Fibroblast of the aortic adventitia (primary cell): ENCODE data around the gene PPIL1. TPM values are rescaled to one million over a fixed set of nuclear protein-coding genes. Genes with fewer than 3 reads are reported as not detected.
"Not testable (repeated sequence)": the region's sequence is repeated elsewhere in the genome, so short reads cannot be mapped to it uniquely, and the experiment has no call there.

Source experiments
- DNase-seq: peaks from one replicate; pipeline ENCODE4 v3.0.0-alpha.2; 2010; ENCODE audit warnings: low read depth
- H3K4me3 ChIP-seq: 2 replicates; pipeline ENCODE4 v1.5.1; 2011; ENCODE audit warnings: low read depth, mild to moderate bottlenecking, control low read depth, low read length, moderate library complexity
- total RNA-seq: library from RNA; depleted of rRNA; stranded (reverse); fragments of >200 nt; gene quantifications from 2 replicates; pipeline ENCODE4 v1.2.3, GENCODE V29; 2012; ENCODE audit warnings: low replicate concordance
- TF ChIP-seq, protein P1 (sequence below): IDR thresholded peaks from 2 replicates; pipeline ENCODE4 v1.5.1; 2011; ENCODE audit warnings: mild to moderate bottlenecking, low read length, control low read depth, inconsistent platforms; ENCODE audit not compliant: insufficient read depth

Gene PPIL1
- total RNA-seq, 1 donor = 36.9 TPM

DNA sequence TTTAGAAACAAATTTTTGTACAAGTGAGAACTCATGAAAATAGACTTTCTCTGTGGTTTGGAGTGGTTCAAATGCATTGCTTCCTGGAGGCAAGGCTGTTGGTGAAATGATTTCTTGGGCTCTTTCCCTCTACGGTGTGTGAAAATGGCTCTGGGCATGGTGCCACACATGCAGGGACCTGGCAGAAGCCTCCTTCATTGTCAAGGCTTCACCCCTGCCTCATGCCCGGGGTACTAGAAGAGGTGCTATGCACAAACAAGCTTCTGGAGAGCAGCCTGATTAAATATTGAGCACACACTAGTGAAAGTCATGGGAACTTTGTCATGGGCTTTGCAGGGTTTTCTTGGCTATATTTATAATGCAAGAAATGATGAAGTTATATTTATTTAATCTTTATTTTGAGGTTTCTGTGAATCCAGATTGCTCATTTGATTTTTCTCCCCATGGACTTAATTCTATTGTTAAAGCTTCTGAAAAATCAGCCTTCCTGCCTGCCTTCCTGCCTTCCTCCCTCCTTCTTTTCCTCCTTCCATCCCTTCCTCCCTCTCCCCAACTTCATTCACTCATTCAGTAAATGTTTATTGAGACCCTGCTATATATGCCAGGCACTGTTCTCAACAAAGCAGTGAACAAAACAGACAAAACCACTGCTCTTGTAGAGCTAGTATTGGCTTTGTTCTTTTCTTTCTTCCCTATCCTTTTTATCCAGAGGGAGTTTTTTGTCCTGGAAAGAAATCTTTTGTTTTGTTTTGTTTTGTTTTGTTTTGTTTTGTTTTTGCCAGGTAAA, 32.1 kb upstream of the PPIL1 start:
- TF ChIP-seq, protein P1, sequence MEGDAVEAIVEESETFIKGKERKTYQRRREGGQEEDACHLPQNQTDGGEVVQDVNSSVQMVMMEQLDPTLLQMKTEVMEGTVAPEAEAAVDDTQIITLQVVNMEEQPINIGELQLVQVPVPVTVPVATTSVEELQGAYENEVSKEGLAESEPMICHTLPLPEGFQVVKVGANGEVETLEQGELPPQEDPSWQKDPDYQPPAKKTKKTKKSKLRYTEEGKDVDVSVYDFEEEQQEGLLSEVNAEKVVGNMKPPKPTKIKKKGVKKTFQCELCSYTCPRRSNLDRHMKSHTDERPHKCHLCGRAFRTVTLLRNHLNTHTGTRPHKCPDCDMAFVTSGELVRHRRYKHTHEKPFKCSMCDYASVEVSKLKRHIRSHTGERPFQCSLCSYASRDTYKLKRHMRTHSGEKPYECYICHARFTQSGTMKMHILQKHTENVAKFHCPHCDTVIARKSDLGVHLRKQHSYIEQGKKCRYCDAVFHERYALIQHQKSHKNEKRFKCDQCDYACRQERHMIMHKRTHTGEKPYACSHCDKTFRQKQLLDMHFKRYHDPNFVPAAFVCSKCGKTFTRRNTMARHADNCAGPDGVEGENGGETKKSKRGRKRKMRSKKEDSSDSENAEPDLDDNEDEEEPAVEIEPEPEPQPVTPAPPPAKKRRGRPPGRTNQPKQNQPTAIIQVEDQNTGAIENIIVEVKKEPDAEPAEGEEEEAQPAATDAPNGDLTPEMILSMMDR = no peak
- DNase-seq = peak; percentile 49

DNA sequence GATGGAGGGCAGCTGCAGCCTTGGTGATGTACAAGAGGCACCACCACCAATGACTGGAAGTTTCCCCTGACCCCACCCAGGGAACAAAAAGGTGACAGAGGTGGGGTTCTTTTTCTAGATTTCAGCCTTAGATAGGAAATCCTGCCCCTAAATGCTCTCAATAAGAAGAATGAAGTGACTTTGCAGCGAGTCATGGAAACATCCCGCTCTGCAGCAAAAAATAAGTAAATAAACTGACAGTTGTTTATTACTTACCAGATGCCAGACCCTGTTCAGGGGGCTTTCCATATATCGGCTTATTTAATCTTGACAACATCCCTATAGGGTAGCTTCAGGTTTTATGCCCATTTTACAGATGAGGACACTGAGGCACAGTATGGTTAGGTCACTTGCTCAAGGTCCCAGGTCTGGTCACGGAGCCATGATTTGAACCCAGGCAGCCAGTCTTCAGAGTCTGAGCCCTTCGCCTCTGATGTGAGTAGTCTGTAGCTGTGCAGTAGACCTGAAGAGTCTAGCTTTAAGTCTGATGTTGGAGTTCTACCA, 30.3 kb upstream of the PPIL1 start:
- TF ChIP-seq, protein P1 = no peak
- no peak for DNase-seq
- H3K4me3 ChIP-seq = no peak overlapping the region

More for the DNA sequence above, 32.1 kb upstream of the PPIL1 start:
- H3K4me3 ChIP-seq = no peak overlapping the region

DNA sequence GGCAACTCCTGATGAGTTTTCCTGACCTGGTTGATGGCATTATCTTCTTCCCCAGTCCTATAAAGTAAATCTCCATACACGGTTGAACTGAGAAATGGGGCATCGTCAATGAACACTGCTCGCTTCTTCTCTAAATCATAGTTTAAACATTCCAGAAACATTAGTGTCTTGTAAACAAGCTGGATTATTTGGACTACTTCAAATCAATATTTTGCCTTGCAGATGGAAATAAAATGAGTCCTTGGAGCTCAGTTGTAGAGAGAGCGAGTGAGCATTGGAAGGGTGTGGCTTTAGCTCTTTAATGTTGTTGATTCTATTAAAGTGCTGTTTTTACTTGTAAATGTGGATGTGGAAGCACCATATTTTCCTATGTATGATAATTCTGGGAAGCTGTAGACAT, 29.5 kb upstream of the PPIL1 start:
- no peak for DNase-seq
- no peak overlapping the region for H3K4me3 ChIP-seq

DNA sequence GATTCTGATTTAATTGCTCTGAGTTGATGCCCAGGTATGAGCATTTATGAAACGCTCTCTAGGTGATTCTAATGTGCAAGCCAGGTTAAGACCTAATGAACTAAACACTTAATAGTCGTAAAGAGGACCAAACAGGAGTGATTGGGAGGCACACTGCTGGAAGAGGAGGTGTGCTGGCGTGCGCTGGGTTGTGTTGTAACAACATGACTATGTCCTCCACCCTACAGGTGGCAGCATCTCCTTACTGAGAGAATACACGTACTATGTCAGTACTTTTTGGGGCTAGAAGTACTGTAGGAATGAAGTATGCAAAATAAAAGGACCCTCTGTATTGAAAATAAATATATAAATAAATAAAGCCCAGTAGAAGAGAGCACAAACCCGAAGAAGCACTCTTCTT, 23.0 kb upstream of the PPIL1 start:
- no peak overlapping the region for H3K4me3 ChIP-seq
- peak; percentile 34 for DNase-seq
- TF ChIP-seq, protein P1 = peak; percentile 18

More for the DNA sequence above, 29.5 kb upstream of the PPIL1 start:
- TF ChIP-seq, protein P1 = no peak

DNA sequence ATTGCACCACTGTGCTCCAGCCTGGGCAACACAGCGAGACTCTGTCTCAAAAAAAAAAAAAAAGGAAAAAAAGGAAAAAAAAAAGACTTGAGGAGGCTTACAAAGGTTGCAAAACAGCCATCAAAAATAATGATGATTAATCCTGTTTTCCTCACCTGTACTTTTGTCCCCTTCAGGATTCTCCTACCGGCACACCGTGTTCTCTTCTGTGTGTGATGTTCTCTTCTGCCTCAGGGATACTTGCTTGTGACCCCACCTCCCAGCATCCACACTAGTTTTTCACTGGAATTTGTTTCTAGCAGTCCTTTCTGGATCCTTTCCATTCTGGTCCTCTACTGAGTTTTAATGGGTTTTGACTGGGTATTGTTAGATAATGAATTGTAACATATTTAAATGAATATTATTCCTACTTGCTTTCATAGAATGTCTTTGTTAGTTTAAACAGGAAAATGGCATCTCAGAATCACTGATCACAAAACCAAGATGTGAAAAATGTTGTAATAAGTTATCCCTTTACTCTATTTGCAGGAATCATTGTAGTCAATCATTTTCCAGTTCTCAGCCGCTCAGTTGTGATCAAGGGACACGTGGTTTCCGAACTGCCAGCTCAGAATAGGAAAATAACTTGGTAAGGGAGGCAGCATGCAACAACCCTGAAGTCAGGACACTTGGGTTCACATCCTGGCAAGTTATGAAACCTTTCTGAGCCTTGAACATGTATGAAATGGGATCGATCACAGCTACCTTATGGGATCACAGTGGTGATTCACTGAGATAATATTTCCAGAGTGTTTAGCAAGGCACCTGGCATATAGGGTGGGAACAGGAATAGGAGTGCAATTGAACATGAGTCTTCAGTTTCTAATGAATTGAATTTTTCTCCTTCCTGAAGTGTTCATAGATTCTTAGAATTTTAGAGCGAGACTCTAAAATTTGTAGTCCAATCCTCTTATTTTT, 19.7 kb upstream of the PPIL1 start:
- TF ChIP-seq, protein P1 = no peak
- DNase-seq = no peak
- no peak overlapping the region for H3K4me3 ChIP-seq

DNA sequence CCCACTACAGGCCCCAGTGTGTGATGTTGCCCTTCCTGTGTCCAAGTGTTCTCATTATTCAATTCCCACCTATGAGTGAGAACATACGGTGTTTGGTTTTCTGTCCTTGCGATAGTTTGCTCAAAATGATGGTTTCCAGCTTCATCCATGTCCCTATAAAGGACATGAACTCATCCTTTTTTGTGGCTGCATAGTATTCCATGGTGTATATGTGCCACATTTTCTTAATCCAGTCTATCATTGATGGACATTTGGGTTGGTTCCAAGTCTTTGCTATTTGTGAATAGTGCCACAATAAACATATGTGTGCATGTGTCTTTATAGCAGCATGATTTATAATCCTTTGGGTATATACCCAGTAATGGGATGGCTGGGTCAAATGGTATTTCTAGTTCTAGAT, 16.6 kb upstream of the PPIL1 start:
- H3K4me3 ChIP-seq = not testable (repeated sequence)

More for the DNA sequence above, 16.6 kb upstream of the PPIL1 start:
- not testable (repeated sequence) for DNase-seq
